ENCODE data around the gene ACTG2. TPM values are rescaled to one million over a fixed set of nuclear protein-coding genes. Genes with fewer than 3 reads are reported as not detected.

The ACTG2 gene
- total and polyA plus RNA-seq, 2 donors (not counting 1 experiment from before 2014, with no cell fraction given), result 4.1 to 600 TPM

DNA sequence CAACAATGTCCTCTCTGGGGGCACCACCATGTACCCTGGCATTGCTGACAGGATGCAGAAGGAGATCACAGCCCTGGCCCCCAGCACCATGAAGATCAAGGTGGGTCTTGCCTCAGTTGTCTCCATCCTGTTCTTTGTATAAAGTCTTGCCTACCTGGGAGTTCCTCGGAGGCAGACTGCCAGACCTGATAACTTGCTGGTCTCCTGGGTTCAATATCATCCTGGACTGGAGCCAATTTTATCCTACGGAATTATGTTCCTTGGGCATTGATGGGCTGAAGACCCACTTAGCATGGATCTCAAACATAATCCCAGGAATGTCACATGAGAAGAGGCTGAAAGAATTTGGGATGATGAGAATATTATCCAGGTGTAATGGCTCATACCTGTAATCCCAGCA is 23.9 kb downstream of the ACTG2 start:
- H4K20me1 ChIP-seq (ENCODE audit: control insufficient read depth, extremely low read depth, insufficient read depth, low read length), result no peaks in the 10 kb centered on the region
- H3K36me3 ChIP-seq (ENCODE audit: control insufficient read depth, insufficient read depth, low read length), result peaks cover 7% of the 10 kb centered on the region
- TF ChIP-seq EZH2 (IDR thresholded peaks at IDR 0.05; ENCODE audit: low read length, missing control alignments), result no peak
- TF ChIP-seq, protein P1, sequence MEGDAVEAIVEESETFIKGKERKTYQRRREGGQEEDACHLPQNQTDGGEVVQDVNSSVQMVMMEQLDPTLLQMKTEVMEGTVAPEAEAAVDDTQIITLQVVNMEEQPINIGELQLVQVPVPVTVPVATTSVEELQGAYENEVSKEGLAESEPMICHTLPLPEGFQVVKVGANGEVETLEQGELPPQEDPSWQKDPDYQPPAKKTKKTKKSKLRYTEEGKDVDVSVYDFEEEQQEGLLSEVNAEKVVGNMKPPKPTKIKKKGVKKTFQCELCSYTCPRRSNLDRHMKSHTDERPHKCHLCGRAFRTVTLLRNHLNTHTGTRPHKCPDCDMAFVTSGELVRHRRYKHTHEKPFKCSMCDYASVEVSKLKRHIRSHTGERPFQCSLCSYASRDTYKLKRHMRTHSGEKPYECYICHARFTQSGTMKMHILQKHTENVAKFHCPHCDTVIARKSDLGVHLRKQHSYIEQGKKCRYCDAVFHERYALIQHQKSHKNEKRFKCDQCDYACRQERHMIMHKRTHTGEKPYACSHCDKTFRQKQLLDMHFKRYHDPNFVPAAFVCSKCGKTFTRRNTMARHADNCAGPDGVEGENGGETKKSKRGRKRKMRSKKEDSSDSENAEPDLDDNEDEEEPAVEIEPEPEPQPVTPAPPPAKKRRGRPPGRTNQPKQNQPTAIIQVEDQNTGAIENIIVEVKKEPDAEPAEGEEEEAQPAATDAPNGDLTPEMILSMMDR (conservative IDR thresholded peaks at IDR 0.05 in 1 of 2, IDR thresholded peaks at IDR 0.05 in 1 of 2; ENCODE audit: low read depth in 1 of 2, low read length in 2 of 2), result no peak
- no peak overlapping the region for H3K4me2 ChIP-seq (ENCODE audit: extremely low read depth, insufficient read depth, low read length)
- no peaks in the 10 kb centered on the region for H3K4me1 ChIP-seq (ENCODE audit: control insufficient read depth, extremely low read depth, insufficient read depth, low read length)
- H3K27me3 ChIP-seq (ENCODE audit: control insufficient read depth, insufficient read depth, low read length), result no peaks in the 10 kb centered on the region
- no peaks in the 10 kb centered on the region for H3K9me3 ChIP-seq (ENCODE audit: control insufficient read depth, insufficient read depth, low read depth, low read length)
- no peak overlapping the region for H3K9ac ChIP-seq (ENCODE audit: insufficient read depth, low read length)
- H3K4me3 ChIP-seq (replicated peaks in 1 of 4; ENCODE audit: control extremely low read depth in 1 of 4, insufficient read depth in 1 of 4, low read depth in 3 of 4, low read length in 4 of 4), result no peak overlapping the region
- DNase-seq (ENCODE audit: low read depth in 2 of 2), result no peak
- no peak overlapping the region for H2AFZ ChIP-seq (ENCODE audit: low read length)
- H3K27ac ChIP-seq (ENCODE audit: insufficient read depth, low read length), result no peak overlapping the region
- H3K79me2 ChIP-seq (ENCODE audit: control insufficient read depth, insufficient read depth, low read length), result no peaks in the 10 kb centered on the region

GRCh38 chr2:73917296-73917695 is 24.5 kb downstream of the ACTG2 start:
- Histone ChIP-seq H3K9ac (ENCODE audit: insufficient read depth, low read length) (no peak overlapping the region), H3K36me3 (ENCODE audit: control insufficient read depth, insufficient read depth, low read length) (peaks cover 7% of the 10 kb centered on the region), H4K20me1 (ENCODE audit: control insufficient read depth, extremely low read depth, insufficient read depth, low read length) (no peaks in the 10 kb centered on the region), H3K79me2 (ENCODE audit: control insufficient read depth, insufficient read depth, low read length) (no peaks in the 10 kb centered on the region), H3K4me2 (ENCODE audit: extremely low read depth, insufficient read depth, low read length) (no peak overlapping the region), H3K4me1 (ENCODE audit: control insufficient read depth, extremely low read depth, insufficient read depth, low read length) (no peaks in the 10 kb centered on the region), H3K4me3 (replicated peaks in 1 of 4; ENCODE audit: control extremely low read depth in 1 of 4, insufficient read depth in 1 of 4, low read depth in 3 of 4, low read length in 4 of 4) (no peak overlapping the region), H3K27me3 (ENCODE audit: control insufficient read depth, insufficient read depth, low read length) (no peaks in the 10 kb centered on the region), H3K9me3 (ENCODE audit: control insufficient read depth, insufficient read depth, low read depth, low read length) (no peaks in the 10 kb centered on the region), H2AFZ (ENCODE audit: low read length) (no peak overlapping the region), H3K27ac (ENCODE audit: insufficient read depth, low read length) (no peak overlapping the region)
- DNase-seq (ENCODE audit: low read depth in 2 of 2), result no peak
- no peak for TF ChIP-seq EZH2 (IDR thresholded peaks at IDR 0.05; ENCODE audit: low read length, missing control alignments)
- TF ChIP-seq, protein P1 (conservative IDR thresholded peaks at IDR 0.05 in 1 of 2, IDR thresholded peaks at IDR 0.05 in 1 of 2; ENCODE audit: low read depth in 1 of 2, low read length in 2 of 2), result no peak

GRCh38 chr2:73917696-73918207 is 24.9 kb downstream of the ACTG2 start:
- Histone ChIP-seq H3K27ac (ENCODE audit: insufficient read depth, low read length) (no peak overlapping the region), H4K20me1 (ENCODE audit: control insufficient read depth, extremely low read depth, insufficient read depth, low read length) (no peaks in the 10 kb centered on the region), H3K36me3 (ENCODE audit: control insufficient read depth, insufficient read depth, low read length) (peaks cover 7% of the 10 kb centered on the region), H3K9me3 (ENCODE audit: control insufficient read depth, insufficient read depth, low read depth, low read length) (no peaks in the 10 kb centered on the region), H3K4me1 (ENCODE audit: control insufficient read depth, extremely low read depth, insufficient read depth, low read length) (no peaks in the 10 kb centered on the region), H2AFZ (ENCODE audit: low read length) (no peak overlapping the region), H3K27me3 (ENCODE audit: control insufficient read depth, insufficient read depth, low read length) (no peaks in the 10 kb centered on the region), H3K4me2 (ENCODE audit: extremely low read depth, insufficient read depth, low read length) (no peak overlapping the region), H3K79me2 (ENCODE audit: control insufficient read depth, insufficient read depth, low read length) (no peaks in the 10 kb centered on the region), H3K4me3 (replicated peaks in 1 of 4; ENCODE audit: control extremely low read depth in 1 of 4, insufficient read depth in 1 of 4, low read depth in 3 of 4, low read length in 4 of 4) (no peak overlapping the region), H3K9ac (ENCODE audit: insufficient read depth, low read length) (no peak overlapping the region)
- no peak for TF ChIP-seq EZH2 (IDR thresholded peaks at IDR 0.05; ENCODE audit: low read length, missing control alignments)
- TF ChIP-seq, protein P1 (conservative IDR thresholded peaks at IDR 0.05 in 1 of 2, IDR thresholded peaks at IDR 0.05 in 1 of 2; ENCODE audit: low read depth in 1 of 2, low read length in 2 of 2), result no peak
- no peak for DNase-seq (ENCODE audit: low read depth in 2 of 2)
